ENCODE results near the gene RPL7A.
"Not testable (repeated sequence)": the region's sequence is repeated elsewhere in the genome, so short reads cannot be mapped to it uniquely, and the experiment has no call there.

The RPL7A gene

DNA sequence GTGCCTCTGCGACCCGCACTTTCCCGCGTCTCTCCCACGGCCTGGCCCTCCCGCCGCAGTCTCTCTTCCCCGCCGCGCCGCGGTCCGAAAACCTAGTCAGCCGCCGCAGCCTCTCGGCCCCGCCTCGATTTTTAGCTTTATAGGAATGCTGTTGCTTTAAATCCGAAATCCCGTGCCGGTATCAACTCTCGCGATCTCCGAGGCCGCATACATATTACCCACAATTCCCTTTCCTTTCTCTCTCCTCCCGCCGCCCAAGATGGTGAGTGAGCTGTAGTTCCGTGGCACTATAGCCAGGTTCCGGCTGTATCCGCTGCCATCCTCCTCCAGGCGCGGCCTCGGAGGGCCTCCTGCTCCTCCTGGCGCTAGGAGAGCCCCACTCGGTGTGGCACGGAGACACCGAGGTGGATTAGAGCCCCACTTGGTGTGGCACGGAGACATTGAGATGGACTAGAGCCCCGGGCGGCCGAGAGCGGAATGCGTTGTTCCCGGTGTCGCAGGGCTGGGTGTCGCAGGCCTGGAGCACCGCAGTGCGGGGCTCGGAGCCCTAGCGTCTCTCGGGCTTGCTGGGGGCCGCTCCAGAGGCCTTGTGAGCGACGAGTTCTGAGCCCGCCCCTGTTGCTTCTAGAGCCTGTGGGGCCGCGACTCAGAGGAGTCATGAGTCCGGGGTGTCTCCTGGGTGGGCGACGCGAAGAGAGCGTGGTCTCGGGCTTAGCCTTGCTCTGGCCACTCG, at the start of gene RPL7A, which contains the start of gene MED22:
RPL7A (plus strand) TSS at position 234 of the 733 bp plus-strand sequence; CDS start at position 260, 26 bp downstream.
MED22 (minus strand) TSS at position 147 of the 733 bp plus-strand sequence. CDS start 1,469 bp downstream, outside the sequence.
- peak; percentile 90 for DNase-seq

DNA sequence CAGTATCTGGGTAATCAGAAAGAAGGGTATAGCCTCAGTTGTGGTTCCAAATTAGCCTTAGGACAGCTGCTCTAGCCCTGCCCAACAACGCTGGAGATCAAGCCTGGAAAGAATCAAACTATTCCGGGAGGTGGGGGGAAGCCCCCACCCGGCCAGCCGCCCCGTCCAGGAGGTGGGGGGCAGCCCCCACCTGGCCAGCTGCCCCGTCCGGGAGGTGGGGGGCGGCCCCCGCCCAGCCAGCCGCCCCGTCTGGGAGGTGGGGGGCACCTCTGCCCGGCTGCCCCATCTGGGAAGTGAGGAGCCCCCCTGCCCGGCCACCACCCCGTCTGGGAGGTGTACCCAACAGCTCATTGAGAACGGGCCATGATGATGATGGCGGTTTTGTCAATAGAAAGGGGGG, 48.0 kb upstream of the RPL7A start:
- DNase-seq: not testable (repeated sequence)

DNA sequence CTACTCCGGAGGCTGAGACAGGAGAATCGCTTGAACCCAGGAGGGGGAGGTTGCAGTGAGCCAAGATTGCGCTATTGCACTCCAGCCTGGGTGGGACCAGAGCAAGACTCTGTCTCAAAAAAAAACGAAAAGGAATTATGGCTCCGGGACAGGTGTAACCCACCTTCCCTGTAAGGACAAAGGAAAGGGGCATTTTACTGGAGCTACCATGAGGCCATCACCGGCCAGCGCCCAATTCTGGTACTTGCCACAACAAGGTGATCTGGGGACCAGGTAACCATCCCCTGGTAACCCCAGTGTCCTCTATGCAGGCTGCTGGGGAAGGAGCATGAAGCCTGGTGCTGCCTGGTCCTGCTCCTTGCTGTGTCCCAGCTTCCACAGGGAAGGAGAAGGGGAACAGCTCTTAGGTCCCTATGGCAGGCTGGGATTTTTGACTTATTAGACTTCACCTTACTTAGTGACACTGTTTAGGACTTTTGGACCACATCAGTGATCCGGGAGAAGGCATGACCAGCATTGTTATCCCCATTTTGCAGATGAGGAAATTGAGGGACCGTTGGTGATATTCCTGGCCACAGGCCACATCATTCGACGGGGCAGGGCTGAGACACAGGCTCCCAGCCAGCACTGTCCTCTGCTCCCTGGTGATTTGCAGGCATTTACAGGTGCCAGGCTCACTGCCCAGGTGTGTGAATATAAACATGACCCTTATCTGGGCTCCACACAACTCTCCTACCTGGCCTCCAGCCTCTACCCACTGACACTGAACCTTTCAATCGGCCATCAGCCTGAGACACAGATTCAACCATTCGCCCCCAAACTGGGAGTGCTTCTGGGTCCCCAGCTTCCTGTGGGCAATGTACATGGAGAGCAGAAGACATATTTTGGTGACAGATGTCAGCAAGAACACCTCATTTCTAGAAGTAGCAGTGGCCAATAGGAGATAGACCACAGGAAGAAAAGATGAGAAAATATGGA, 46.5 kb upstream of the RPL7A start:
- no peak for DNase-seq

DNA sequence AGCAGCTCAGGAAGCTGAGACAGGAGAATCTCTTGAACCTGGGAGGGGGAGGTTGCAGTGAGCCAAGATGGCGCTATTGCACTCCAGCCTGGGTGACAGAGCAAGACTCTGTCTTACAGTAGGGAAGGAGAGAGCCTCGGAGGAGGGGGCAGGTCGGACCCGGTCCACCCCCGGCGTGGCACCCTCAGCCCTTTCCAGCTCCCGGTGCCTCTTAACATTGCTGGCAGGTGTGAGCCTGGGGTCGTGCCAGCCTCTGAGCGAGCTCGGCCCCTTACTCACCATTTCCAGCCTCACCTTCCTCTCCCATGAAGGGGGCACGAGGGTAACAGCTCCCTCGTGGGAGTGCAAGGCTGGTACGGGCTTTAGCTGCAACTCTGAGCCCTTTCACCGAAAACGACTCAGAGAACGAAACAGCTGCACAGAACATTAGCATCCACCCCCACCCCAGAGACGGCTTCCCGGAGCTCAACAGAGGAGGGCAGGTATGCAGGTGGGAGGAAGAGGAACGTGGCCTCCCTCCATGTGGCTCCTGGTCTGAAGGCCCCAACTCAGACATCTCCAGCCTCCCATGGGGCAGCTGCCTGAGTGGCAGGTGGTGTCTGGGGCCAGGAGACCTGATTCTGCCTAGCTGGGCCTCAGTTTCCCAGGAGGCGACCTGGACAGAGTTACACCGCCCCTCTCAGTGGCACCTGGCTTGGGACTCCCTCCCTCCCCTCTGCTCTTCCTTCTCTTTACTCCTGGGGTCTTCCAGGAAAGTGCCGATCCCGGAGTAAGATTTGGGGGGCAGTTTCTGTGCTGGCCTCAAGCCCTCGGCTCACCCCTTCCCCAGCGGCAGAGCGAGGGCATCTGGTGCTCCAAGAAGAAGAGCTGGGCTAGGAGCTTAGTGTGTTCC, 44.5 kb upstream of the RPL7A start:
- DNase-seq: no peak

DNA sequence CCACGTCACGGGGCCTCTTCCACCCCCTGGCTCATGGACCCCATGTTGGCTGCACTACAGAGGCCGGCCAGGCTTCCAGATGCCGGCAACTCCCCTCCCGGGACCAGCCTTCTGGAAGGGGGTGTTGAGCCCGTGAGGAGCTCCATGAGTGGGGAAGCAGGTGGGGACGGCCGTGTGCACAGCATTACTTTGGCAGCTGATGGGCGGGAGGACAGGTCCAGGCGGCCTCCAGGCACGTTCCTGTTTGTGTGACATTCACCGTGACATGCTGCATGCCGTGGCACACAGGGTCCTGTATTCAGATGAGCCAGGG, 43.9 kb upstream of the RPL7A start:
- DNase-seq: no peak

DNA sequence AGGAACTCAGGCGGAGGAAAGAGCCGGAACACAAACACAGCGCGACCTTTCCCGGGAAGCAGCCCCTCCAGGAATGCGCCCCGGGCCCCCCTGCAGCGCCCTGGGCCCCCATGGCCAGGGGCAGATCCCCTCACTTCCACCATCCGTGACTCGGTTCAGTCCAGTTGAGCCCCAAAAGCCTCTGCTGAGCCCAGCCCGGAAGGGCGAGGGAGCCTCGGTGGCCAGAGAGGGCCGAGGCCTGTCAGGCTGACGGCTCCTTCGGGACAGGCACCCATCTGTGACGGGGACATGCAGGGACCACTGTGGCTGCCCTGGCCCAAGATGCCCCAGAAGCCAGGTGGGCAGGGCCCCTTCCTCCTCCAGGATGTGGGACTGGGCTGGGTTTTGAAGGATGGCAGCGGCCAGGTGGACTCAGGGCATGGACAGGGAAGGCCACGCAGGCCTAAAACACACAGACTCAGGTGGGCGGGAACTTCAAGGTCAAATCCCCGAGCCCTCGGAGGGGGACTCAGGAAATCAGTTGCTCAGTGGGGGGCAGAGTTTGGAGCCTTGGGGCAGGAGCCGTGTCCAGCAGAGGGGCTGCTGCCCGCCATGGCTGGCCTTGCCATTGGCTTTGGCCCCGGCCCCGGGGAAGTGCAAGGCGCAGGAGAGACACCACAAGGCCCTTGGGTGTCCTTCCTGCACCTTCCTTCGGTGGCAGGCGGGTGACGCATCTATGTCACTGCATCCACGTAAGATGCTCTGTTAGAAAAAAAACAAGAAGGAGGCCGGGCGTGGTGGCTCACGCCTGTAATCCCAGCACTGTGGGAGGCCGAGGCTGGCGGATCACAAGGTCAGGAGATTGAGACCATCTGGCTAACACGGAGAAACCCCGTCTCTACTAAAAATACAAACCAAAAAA, 43.3 kb upstream of the RPL7A start:
- DNase-seq: no peak

DNA sequence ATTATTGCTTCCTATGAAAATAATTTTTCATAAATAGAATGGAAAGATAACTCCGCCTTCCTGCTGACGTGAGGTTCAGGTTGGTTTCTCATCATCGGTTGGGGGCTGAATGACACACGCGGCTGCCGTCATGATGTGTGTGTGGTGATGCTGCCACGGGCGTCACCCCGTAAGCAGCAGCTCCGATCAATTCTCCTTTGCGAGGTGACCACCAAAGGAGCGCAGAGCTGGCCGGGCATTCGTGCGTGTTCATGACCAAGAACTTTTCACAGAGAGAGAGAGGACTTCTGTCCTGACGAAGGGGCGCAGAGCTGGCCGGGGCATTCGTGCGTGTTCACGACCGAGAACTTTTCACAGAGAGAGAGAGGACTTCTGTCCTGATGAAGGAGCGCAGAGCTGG, 42.3 kb upstream of the RPL7A start:
- DNase-seq: no peak

DNA sequence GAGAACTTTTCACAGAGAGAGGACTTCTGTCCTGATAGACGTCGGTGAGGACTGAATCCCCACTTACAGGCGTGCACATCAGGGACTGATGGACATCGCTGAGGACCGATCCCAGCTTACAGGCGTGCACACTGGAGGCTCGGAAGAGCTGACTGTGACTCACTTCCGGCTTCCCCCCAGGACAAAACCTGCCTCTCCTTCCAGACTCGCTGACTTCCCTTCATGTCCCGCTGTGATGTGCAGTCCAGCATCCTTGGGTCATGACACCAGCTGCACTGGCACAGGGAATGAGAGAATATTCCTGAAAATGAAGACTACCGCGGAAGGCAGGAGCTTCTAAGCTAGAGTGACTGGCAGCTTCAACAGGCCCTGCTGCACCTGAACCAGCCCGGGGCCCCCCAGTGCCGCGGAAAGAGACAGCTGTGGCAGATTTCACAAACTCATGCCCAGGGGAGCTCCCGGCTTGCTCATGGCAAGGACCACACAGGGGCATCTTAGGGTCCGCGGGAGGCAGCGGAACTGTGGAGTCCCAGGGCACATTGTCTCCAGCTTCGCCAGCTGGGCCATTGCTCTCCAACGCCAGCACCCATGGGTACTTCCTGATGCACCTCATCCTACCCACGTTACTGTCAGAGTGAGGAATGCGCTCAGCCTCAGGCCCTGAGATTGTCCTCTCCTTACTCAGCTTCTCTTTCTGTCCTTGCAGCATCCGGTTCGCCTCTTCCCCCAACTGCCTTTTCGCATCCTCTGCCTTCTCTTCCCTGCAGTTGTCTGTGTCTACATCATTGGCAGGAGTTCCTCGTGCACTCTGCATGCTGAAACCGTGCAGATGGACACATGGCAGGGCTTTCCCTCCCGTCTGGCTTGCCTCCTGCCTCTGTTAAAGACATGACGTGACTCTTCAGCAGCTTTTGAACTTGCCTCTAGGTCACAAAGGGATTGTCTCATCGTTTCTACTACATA, 41.5 kb upstream of the RPL7A start:
- DNase-seq: no peak

DNA sequence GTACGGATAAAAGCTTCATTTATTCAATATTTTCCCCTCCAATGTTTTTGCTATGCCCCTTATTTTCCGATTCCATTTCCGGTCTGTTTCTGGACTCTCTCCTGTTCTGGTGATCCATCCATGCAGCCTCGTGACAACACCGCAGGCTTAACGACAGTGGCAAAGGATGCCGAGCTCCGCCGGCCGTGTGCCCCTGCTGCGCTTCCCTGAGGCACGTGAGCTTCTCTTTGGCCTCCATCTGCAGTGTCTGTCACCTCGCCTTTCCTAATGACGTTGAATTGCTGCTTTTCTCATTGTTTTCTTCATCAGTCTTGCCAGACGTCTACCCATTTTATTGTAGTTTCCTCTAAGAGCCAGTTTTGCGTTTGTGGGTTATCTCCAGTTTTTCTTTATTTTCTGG, 40.7 kb upstream of the RPL7A start:
- DNase-seq: no peak

DNA sequence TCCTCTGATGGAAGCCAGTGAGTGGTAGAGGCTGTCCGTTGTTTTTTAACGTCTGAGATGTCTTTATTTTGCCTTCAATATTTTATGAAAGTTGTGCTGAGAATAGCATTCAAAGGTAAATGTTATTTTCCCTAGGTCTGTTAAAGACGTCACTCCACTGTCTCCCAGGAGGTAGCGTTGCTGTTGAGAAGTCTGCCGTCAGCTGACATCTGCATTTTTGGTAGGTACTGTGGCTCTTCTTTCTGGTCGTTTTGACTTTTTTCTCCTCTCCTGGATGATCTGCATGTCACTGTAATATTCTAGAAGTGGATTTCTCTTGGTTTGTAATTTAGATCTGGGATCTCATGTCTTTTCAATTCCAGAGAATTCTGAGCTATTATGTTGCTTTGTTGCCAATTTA, 38.4 kb upstream of the RPL7A start:
- no peak for DNase-seq

DNA sequence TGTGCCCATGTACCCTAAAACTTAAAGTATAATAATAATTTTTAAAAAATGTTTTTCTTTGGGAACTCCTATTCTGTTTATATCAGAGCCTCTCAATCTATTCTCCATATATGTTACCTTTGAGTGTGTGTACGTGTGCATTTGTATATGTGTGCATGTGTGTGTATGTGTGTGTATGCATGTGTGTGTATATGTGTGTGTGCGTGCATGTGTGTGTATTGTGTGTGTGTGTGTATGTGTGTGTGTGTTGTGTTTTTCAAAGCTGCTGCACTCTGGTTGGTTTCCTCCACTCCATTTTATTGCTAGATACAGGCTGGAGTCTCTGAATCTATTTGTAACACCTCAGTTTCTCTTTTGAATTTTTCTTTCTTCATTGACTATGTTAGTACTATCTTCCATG, 32.0 kb upstream of the RPL7A start:
- DNase-seq: no peak

DNA sequence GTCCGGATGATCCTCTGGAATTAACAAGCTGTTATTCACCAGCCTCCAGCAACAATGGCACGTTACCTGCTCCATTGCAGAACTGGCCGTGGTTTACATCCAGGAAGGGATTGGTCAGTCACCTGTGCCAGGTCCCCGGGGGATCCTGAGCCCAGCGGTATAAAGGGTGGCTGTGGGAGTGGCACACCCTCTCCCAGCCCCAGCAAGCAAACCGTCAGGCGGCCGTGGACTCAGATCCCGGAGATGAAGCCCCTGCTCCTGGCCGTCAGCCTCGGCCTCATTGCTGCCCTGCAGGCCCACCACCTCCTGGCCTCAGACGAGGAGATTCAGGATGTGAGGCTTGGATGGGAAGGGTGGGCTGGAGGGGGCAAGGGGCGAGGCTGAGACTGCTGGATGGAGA, 30.5 kb upstream of the RPL7A start:
- not testable (repeated sequence) for DNase-seq

DNA sequence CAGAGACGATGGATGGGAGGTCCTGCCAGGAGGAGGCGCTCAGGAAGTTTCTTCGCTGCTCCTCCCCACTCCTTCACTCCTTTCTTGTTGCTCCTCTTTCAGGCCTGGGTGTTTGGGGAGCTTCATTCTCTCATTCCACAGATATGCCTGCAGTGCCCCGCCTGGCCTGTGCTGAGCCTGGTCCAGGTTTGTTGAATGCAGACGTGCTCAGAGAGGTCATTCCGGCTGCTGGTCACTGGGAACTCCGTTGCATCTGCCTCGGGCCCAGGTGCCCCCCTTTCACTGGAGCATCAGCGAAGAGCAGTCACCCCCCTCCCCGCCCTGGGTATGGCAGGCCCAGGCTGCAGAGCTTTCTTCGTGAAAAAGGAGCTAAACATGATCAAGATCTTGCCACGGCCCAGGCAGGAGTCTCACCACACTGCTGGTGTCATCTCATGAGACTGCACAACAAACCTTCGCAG, 27.6 kb upstream of the RPL7A start:
- DNase-seq: no peak

DNA sequence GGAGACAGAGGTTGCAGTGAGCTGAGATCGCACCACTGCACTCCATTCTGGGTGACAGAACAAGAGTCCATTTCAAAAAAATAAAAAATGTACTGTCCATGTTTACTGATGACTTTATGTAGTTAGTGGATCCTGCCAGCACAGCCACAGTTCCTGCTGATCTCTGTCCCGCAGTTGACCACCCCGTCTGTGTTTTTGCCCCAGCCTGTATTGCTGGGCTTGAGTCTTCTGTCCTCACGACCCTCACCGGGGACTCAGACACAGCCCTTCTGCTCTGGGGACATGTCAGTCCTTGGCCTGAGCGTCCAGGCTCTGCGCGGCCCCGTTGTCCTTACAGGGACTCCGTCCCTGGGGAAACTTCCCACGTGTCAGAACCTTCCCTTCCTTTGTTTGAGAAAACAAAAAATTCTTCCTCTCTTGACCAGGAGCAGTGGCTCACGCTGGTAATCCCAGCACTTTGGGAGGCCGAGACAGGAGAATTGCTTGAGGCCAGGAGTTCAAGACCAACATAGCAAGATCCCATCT, 26.5 kb upstream of the RPL7A start:
- no peak for DNase-seq

DNA sequence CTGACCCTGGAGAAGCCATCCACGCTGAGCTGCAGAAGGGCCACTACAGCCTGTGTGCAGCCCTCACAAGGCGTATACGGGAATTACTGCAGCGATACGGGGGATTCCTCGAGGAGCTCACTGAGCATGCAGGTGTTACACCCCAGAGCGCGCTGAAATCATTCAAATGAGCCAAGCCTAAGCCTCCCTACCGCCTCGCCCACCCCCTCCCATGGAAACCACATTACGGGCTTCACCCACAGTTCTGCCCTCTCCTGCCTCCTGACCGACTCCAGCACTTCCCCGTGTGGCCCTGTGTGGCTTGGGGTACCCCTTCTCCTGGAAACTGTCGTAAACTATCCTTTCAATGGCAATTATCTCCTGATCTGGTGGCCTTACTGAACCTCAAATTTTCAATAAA, 25.3 kb upstream of the RPL7A start:
- no peak for DNase-seq

DNA sequence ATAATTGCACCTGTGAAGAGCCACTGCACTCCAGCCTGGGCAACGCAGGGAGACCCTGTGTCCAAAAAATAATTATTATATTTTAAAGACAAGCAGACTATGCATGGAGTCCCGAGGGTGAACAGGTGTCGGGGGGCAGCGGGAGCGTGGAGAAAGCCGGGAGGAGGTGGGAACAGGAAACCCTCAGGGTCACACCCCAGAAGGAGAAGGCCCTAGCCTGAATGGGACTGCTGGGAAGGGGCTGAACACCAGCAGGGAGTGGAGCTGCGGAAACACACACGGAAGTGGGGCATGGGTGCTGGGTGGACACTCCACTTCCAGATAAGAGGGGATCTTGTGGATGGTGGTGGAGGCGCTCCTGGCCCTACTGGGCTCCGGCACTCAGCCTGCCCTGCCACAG, 24.8 kb upstream of the RPL7A start:
- no peak for DNase-seq

DNA sequence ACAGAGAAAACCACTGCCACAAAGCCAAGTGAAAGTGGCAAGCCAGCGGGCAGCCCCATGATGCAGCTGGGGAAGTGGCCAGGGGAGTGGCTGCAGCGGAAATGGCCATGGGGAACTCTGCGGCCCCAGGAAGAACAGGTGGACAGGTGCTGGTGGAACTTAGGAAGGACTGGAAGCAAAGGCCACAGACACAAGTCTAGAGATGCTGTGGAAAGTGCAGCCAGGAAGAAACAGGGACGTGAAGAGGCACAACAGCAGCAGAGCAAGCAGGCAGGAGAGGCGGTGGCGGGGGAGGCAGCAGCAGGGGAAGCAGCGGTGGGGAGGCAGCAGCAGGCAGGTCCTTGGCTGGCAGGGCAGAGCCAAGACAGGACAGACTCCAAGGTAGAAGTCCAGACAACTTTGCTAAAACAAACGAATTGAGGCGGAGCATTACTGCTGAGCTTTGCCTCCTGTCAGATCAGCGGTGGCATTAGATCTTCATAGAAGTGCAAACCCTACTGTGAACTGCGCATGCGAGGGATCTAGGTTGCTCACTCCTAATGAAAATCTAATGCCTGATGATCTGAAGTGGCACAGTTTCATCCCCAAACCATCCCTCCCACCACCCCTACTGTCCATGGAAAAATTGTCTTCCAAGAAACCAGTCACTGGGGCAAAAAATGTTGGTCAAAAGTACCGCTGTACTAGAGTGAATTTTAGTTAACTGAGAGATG, 23.9 kb upstream of the RPL7A start:
- DNase-seq: no peak

DNA sequence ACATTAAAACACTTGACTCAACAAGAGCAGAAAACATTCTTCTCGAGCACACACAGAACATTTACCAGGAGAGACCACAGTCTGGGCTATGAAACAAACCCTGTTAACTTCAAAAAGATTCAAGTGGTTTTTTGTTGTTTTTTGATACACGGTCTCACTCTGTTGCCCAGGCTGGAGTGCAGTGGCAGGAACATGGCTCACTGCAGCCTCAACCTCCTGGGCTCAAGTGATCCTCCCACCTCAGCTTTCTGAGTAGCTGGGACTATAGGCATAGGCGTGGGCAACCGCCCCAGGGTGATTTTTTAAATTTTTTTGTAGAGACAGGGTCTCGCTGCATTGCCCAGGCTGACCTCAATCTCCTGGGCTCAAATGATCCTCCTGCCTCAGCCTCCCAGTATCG, 21.0 kb upstream of the RPL7A start:
- DNase-seq: not testable (repeated sequence)

DNA sequence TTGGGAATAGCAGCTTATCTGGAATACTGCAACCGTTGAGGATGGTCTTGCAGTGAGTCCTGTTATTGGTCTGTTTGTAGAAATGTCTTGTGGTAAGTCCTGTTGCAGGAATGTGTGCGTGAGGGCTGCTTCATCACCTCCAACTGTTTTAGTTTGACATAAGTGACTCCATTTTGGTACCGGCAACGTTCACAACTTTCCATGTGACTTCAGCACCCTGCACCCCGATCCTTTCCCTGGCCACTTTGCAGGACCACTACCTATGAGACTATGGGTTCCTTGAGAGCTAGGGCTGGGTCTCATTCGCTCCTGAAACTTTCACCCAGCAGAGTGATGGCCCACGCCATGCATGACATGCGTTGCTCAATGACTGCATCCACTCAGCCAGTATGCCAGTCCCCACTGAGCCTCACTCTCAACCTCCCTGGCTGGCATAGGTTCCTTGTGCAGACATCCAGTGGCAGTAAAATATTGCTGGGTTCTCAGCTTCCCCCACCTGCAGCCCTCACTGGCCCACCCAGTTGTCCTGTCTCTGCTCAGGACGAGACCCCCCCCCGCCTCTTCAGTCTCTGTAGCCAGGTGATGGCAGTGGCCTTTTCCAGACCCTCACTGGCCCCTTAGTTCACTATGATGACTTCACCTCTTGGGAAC, 20.1 kb upstream of the RPL7A start:
- DNase-seq: no peak
